CD4-positive, alpha-beta T cell treated with Interleukin-12 subunit alpha and Interleukin-12 subunit beta, for 1 hour (primary cell): Measurements from ENCODE around the gene PCOLCE2.

ENCODE experiments used
- DNase-seq: peaks from one replicate; pipeline ENCODE4 v3.0.0-alpha.2; 2020

PCOLCE2 gene

DNA sequence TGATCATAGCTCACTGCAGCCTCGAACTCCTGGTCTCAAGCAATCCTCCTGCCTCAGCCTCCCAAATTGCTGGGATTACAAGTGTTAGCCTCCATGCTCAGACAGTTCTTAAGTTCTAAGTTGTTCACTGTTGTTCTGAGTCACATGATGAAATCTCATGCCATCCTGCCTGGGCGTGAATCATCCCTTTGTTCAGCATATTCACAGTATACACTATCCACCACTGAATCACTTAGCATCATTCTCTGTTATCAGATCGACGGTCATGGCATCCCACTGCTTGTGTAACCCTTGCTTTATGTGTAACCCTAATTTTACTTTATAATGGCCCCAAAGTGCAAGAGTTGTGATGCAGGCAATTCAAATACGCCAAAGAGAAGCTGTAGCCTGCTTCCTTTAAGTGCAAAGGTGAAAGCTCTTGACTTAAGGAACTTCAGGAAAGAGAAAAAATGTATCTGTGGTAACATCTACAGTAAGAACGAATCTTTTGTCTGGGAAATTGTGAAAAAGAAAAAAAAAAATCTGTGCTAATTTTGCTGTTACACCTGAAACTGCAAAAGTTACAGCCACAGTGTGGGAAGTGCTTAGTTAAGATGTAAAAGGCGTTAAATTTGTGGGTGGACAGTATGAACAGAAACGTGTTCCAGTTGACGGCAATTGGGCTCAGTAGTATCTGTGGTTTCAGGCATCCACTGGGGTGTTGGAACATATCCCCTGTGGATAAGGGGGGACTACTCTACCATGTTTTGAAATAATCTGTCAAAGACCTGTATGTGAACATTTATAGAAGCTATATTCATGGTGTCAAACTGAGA lies 80.6 kb downstream of the PCOLCE2 start:
- no peak for DNase-seq

GRCh38 chr3:142802891-142803290 lies 86.0 kb downstream of the PCOLCE2 start:
- no peak for DNase-seq

- no peak for DNase-seq
Observed at GRCh38 chr3:142801746-142802145, 87.1 kb downstream of the PCOLCE2 start.

GRCh38 chr3:142796823-142797222 lies 92.1 kb downstream of the PCOLCE2 start:
- DNase-seq: no peak

GRCh38 chr3:142795332-142795731 lies 93.6 kb downstream of the PCOLCE2 start:
- DNase-seq: no peak

DNA sequence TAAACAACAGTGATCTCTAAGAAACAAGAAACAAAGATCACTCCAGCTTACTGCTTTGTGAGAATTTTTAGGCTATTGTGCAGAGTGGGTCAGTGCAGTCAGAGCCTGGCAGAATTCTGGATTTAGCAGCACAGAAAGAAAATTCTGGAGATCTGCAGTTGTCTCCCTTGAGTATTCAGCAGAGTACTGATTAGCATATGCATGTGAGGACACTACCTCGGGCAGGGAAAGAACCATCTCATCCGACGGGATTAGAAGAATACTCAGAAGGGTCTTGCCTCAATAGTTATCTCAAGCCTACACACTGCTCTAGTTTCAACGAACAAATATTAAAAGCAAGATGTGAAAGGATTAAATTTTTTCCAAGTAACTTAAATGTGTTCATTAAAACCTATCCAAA lies 94.4 kb downstream of the PCOLCE2 start:
- no peak for DNase-seq

DNA sequence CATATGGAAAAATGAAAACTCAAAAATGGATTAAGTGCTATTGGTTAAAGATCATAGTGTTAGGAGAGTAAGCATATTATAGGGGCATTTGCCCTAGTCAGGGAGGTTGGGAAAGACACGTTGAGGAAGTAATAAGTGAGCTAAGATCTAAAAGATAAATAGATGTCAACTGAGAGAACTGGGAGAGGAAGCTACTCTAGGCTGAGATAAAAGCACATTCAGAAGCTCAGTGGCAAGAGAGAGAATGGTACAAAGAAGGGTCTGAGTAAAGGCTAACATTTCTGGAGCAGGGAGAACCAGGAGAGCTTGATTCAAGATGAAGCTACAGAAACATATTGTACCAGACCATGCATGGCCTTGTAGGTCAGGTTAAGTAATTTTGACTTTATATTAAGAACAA lies 101.2 kb downstream of the PCOLCE2 start:
- DNase-seq: no peak

DNA sequence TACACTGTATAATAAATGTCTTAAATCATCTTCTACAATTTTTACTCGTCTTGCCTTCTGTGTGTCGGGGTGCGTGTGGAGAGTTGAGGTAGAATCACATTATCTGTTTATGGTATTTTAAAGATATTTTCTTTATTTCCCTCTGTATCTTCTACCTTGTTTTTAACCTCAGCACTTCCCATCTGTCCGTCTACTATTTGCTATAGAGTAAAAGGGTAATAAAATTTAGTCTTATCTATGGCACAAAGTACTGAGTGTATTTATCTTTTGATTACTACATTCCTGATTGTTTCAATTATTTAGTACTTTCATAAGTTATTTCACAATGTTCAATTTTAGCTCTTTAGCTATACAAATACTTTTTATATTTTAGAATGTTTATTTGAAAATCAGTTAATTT lies 102.9 kb downstream of the PCOLCE2 start:
- DNase-seq: no peak

DNA sequence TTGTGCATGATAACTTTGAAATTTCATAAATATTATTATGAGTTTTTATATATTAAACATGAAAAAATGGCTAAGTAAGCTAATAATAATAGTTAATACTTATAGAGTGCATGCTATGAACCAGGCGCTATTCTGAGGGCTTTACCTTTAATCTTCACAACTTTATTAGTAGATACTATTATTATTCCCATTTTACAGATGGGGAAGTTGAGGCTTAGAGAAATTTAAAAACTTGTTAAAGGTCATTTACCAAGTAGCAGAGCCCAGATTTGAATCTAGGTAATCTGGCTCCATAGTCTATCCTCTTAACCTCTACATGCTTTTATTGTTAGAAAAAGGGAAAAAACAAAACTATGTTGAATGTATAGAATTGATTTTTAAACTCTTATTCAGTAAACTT lies 104.7 kb downstream of the PCOLCE2 start:
- DNase-seq: no peak

DNA sequence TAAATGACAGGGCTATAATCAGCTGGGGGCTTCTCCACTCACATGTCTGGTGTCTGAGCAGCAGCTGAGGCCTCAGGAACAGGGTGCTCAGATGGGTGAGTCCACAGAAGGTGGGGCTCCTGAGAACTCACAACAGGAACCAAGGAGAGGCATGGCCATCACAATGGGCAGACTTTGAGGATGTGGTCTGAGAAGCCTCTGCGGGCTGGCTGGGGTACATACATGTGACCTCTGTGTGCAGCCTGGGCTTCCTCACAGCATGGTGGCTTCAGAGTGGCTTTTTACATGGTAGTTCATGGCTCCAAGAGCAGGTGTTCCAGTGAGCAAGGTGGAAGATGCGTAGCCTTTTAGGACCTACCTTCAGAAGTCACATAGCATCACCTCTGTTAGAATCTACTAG lies 106.3 kb downstream of the PCOLCE2 start:
- DNase-seq: no peak

- DNase-seq: no peak
Observed at GRCh38 chr3:142779591-142779990, 109.3 kb downstream of the PCOLCE2 start.

GRCh38 chr3:142778541-142778940 lies 110.3 kb downstream of the PCOLCE2 start:
- DNase-seq: no peak

GRCh38 chr3:142777927-142778326 lies 111.0 kb downstream of the PCOLCE2 start:
- no peak for DNase-seq

GRCh38 chr3:142768338-142768737 lies 120.5 kb downstream of the PCOLCE2 start:
- no peak for DNase-seq
